Stimulated activated memory B cell treated with anti-CD40 and anti-IgM and Interleukin-4, amounts not matched to agents 10 μg/mL and 1 μg/mL and 100 μg/mL, for 72 hours (primary cell): ENCODE results near the gene TTI1.

ENCODE experiments used
- ATAC-seq: fragments of 150-1000 bp; cut with Tn5 transposase; 2 replicates; pipeline ENCODE4 v1.10.0; 2021
- H3K27ac Mint-ChIP-seq: one replicate; pipeline ENCODE4 v1.8.0; 2022; ENCODE audit warnings: mild to moderate bottlenecking, mixed read lengths
- H3K27me3 Mint-ChIP-seq: one replicate; pipeline ENCODE4 v1.8.0; 2022; ENCODE audit warnings: mixed read lengths
- H3K36me3 Mint-ChIP-seq: one replicate; pipeline ENCODE4 v1.8.0; 2022; ENCODE audit warnings: mixed read lengths
- H3K4me1 Mint-ChIP-seq: one replicate; pipeline ENCODE4 v1.8.0; 2022; ENCODE audit warnings: mixed read lengths
- H3K4me3 Mint-ChIP-seq: one replicate; pipeline ENCODE4 v1.8.0; 2022; ENCODE audit warnings: mild to moderate bottlenecking, moderate library complexity, mixed read lengths
- H3K9me3 Mint-ChIP-seq: one replicate; pipeline ENCODE4 v1.8.0; 2022; ENCODE audit warnings: mixed read lengths

The TTI1 gene

GRCh38 chr20:38033330-38034107, at the start of gene TTI1, which contains the start of gene RPRD1B:
TTI1 (minus strand) TSS chr20:38033456; CDS start chr20:38013816, 19,640 bp downstream.
RPRD1B (plus strand) TSS chr20:38033746; CDS start chr20:38033948, 202 bp downstream.
- H3K4me3 Mint-ChIP-seq = peak within 1 kb of the TSS; percentile 91
- peaks cover 4% of the 10 kb centered on the region for H3K9me3 Mint-ChIP-seq
- peaks cover 57% of the 10 kb centered on the region for H3K4me1 Mint-ChIP-seq
- peaks cover 22% of the 10 kb centered on the region for H3K36me3 Mint-ChIP-seq
- peak; percentile 96 for ATAC-seq
- peak within 1 kb of the TSS; percentile 98 for H3K27ac Mint-ChIP-seq
- no peaks in the 10 kb centered on the region for H3K27me3 Mint-ChIP-seq

GRCh38 chr20:38082894-38083293, 49.6 kb upstream of the TTI1 start:
- Mint-ChIP-seq H3K4me1 (peaks cover 40% of the 10 kb centered on the region), H3K4me3 (no peak overlapping the region), H3K36me3 (peaks cover 85% of the 10 kb centered on the region), H3K9me3 (peaks cover 3% of the 10 kb centered on the region), H3K27me3 (no peaks in the 10 kb centered on the region), H3K27ac (no peak overlapping the region)
- ATAC-seq = no peak

GRCh38 chr20:38081575-38081974, 48.3 kb upstream of the TTI1 start:
- H3K36me3 Mint-ChIP-seq = peaks cover 87% of the 10 kb centered on the region
- no peak for ATAC-seq
- H3K4me3 Mint-ChIP-seq = no peak overlapping the region

GRCh38 chr20:38079353-38079752, 46.1 kb upstream of the TTI1 start:
- Mint-ChIP-seq H3K4me3 (no peak overlapping the region), H3K4me1 (peaks cover 72% of the 10 kb centered on the region), H3K27ac (peak overlapping the region; percentile 51), H3K9me3 (peaks cover 7% of the 10 kb centered on the region), H3K27me3 (no peaks in the 10 kb centered on the region), H3K36me3 (peaks cover 84% of the 10 kb centered on the region)
- ATAC-seq = no peak

More at GRCh38 chr20:38081575-38081974, 48.3 kb upstream of the TTI1 start:
- peaks cover 7% of the 10 kb centered on the region for H3K9me3 Mint-ChIP-seq
- peaks cover 51% of the 10 kb centered on the region for H3K4me1 Mint-ChIP-seq
- peak overlapping the region; percentile 12 for H3K27ac Mint-ChIP-seq
- no peaks in the 10 kb centered on the region for H3K27me3 Mint-ChIP-seq

GRCh38 chr20:38078084-38078483, 44.8 kb upstream of the TTI1 start:
- H3K4me1 Mint-ChIP-seq = peaks cover 85% of the 10 kb centered on the region
- ATAC-seq = no peak

GRCh38 chr20:38076548-38076947, 43.3 kb upstream of the TTI1 start:
- Mint-ChIP-seq H3K36me3 (peaks cover 94% of the 10 kb centered on the region), H3K27ac (peak overlapping the region; percentile 76)
- peak; percentile 86 for ATAC-seq

More at GRCh38 chr20:38078084-38078483, 44.8 kb upstream of the TTI1 start:
- Mint-ChIP-seq H3K4me3 (no peak overlapping the region), H3K27ac (peak overlapping the region; percentile 76), H3K9me3 (peaks cover 7% of the 10 kb centered on the region), H3K36me3 (peaks cover 88% of the 10 kb centered on the region), H3K27me3 (no peaks in the 10 kb centered on the region)

GRCh38 chr20:38075161-38075998, 42.1 kb upstream of the TTI1 start:
- no peak for ATAC-seq
- peaks cover 94% of the 10 kb centered on the region for H3K36me3 Mint-ChIP-seq
- peaks cover 12% of the 10 kb centered on the region for H3K9me3 Mint-ChIP-seq
- H3K27ac Mint-ChIP-seq = peak overlapping the region; percentile 76
- no peak overlapping the region for H3K4me3 Mint-ChIP-seq
- H3K4me1 Mint-ChIP-seq = peaks cover 70% of the 10 kb centered on the region
- no peaks in the 10 kb centered on the region for H3K27me3 Mint-ChIP-seq

More at GRCh38 chr20:38076548-38076947, 43.3 kb upstream of the TTI1 start:
- H3K4me1 Mint-ChIP-seq = peaks cover 77% of the 10 kb centered on the region
- H3K9me3 Mint-ChIP-seq = peaks cover 12% of the 10 kb centered on the region
- H3K27me3 Mint-ChIP-seq = no peaks in the 10 kb centered on the region
- no peak overlapping the region for H3K4me3 Mint-ChIP-seq

- Mint-ChIP-seq H3K36me3 (peaks cover 93% of the 10 kb centered on the region), H3K4me1 (peaks cover 55% of the 10 kb centered on the region), H3K27ac (peak overlapping the region; percentile 76)
Measured at GRCh38 chr20:38073307-38074071, 40.2 kb upstream of the TTI1 start.

GRCh38 chr20:38072898-38073297, 39.6 kb upstream of the TTI1 start:
- Mint-ChIP-seq H3K36me3 (peaks cover 89% of the 10 kb centered on the region), H3K4me3 (no peak overlapping the region), H3K4me1 (peaks cover 49% of the 10 kb centered on the region), H3K9me3 (peaks cover 9% of the 10 kb centered on the region), H3K27me3 (no peaks in the 10 kb centered on the region), H3K27ac (peak overlapping the region; percentile 76)
- ATAC-seq = no peak

More at GRCh38 chr20:38073307-38074071, 40.2 kb upstream of the TTI1 start:
- Mint-ChIP-seq H3K9me3 (peaks cover 9% of the 10 kb centered on the region), H3K4me3 (no peak overlapping the region), H3K27me3 (no peaks in the 10 kb centered on the region)
- peak; percentile 68 for ATAC-seq

GRCh38 chr20:38067717-38068365, 34.6 kb upstream of the TTI1 start:
- Mint-ChIP-seq H3K4me3 (no peak overlapping the region), H3K4me1 (peaks cover 7% of the 10 kb centered on the region), H3K27me3 (no peaks in the 10 kb centered on the region), H3K27ac (no peak overlapping the region), H3K36me3 (peaks cover 64% of the 10 kb centered on the region), H3K9me3 (peaks cover 5% of the 10 kb centered on the region)
- no peak for ATAC-seq

- Mint-ChIP-seq H3K27me3 (no peaks in the 10 kb centered on the region), H3K36me3 (peaks cover 57% of the 10 kb centered on the region), H3K4me1 (peaks cover 7% of the 10 kb centered on the region), H3K27ac (no peak overlapping the region), H3K9me3 (peaks cover 2% of the 10 kb centered on the region), H3K4me3 (no peak overlapping the region)
- ATAC-seq = no peak
Measured at GRCh38 chr20:38066969-38067716, 33.9 kb upstream of the TTI1 start.

GRCh38 chr20:38065764-38066375, 32.6 kb upstream of the TTI1 start:
- peak overlapping the region; percentile 58 for H3K4me3 Mint-ChIP-seq
- H3K4me1 Mint-ChIP-seq = peaks cover 7% of the 10 kb centered on the region
- peaks cover 44% of the 10 kb centered on the region for H3K36me3 Mint-ChIP-seq
- H3K27ac Mint-ChIP-seq = peak overlapping the region; percentile 62
- no peaks in the 10 kb centered on the region for H3K9me3 Mint-ChIP-seq
- ATAC-seq = no peak
- H3K27me3 Mint-ChIP-seq = no peaks in the 10 kb centered on the region

- H3K27ac Mint-ChIP-seq = no peak overlapping the region
- peaks cover 7% of the 10 kb centered on the region for H3K4me1 Mint-ChIP-seq
- H3K36me3 Mint-ChIP-seq = peaks cover 27% of the 10 kb centered on the region
- no peak overlapping the region for H3K4me3 Mint-ChIP-seq
- no peaks in the 10 kb centered on the region for H3K27me3 Mint-ChIP-seq
- no peak for ATAC-seq
- H3K9me3 Mint-ChIP-seq = no peaks in the 10 kb centered on the region
Measured at GRCh38 chr20:38063911-38064530, 30.8 kb upstream of the TTI1 start.
